ENCODE results near the gene KBTBD3. TPM values are rescaled to one million over a fixed set of nuclear protein-coding genes. Genes with fewer than 3 reads are reported as not detected.
A peak's percentile ranks its signal among the peaks of the same experiment; 100 is the strongest.
"Not testable (repeated sequence)": the region's sequence is repeated elsewhere in the genome, so short reads cannot be mapped to it uniquely, and the experiment has no call there.

Gene KBTBD3
- total RNA-seq, 2 experiments from 2014 or later: 9.2 to 11.6 TPM

GRCh38 chr11:106086135-106086534, 9.0 kb upstream of the KBTBD3 start:
- no peak overlapping the region for H3K4me3 Mint-ChIP-seq
- ChIA-PET POLR2A (interaction anchor here (1.4 kb wide), 1 partner anchor 8 kb away, joined by 6 read pairs; the partner anchor contains the start of genes AASDHPPT and KBTBD3), CTCF (interaction anchor here (0.9 kb wide), 1 partner anchor 9 kb away, joined by 5 read pairs; the partner anchor contains the start of genes AASDHPPT and KBTBD3)
- H3K9me3 Mint-ChIP-seq: no peaks in the 10 kb centered on the region
- no peak for DNase-seq
- no peaks in the 10 kb centered on the region for H3K27me3 Mint-ChIP-seq
- H3K27ac Mint-ChIP-seq: no peak overlapping the region
- peaks cover 28% of the 10 kb centered on the region for H3K4me1 Mint-ChIP-seq
- H3K36me3 Mint-ChIP-seq (ENCODE audit: low read depth): peaks cover 22% of the 10 kb centered on the region

- no peak for DNase-seq
- Mint-ChIP-seq H3K4me3 (no peak overlapping the region), H3K9me3 (no peaks in the 10 kb centered on the region), H3K36me3 (ENCODE audit: low read depth) (peaks cover 32% of the 10 kb centered on the region), H3K27me3 (no peaks in the 10 kb centered on the region), H3K4me1 (peaks cover 34% of the 10 kb centered on the region), H3K27ac (no peak overlapping the region)
- ChIA-PET POLR2A (no interaction called here), CTCF (no interaction called here)
Measured at GRCh38 chr11:106082096-106082495, 4.9 kb upstream of the KBTBD3 start.

GRCh38 chr11:106077609-106078455, 685 bp upstream of the KBTBD3 start, which contains the start of gene AASDHPPT:
AASDHPPT (plus strand) TSS chr11:106077662; CDS start chr11:106077711, 49 bp downstream.
- peaks cover 48% of the 10 kb centered on the region for H3K4me1 Mint-ChIP-seq
- ChIA-PET POLR2A (interaction anchor here (0.6 to 2.2 kb wide), 6 partner anchors 9 to 55 kb away, joined by 3 to 17 read pairs (median 5); partner anchors contain the start of gene MSANTD4), CTCF (interaction anchor here (0.9 to 2.2 kb wide), 12 partner anchors 8 to 58 kb away, joined by 3 to 8 read pairs (median 4); partner anchors contain the start of gene MSANTD4)
- H3K4me3 Mint-ChIP-seq: peak within 1 kb of the TSS; percentile 91
- H3K9me3 Mint-ChIP-seq: no peaks in the 10 kb centered on the region
- no peak for DNase-seq
- no peaks in the 10 kb centered on the region for H3K27me3 Mint-ChIP-seq
- H3K27ac Mint-ChIP-seq: peak within 1 kb of the TSS; percentile 91
- peaks cover 34% of the 10 kb centered on the region for H3K36me3 Mint-ChIP-seq (ENCODE audit: low read depth)

- Mint-ChIP-seq H3K36me3 (ENCODE audit: low read depth) (peaks cover 25% of the 10 kb centered on the region), H3K4me3 (peak overlapping the region; percentile 91), H3K9me3 (no peaks in the 10 kb centered on the region), H3K27ac (peak overlapping the region; percentile 91), H3K27me3 (no peaks in the 10 kb centered on the region), H3K4me1 (peaks cover 42% of the 10 kb centered on the region)
- DNase-seq: peak; percentile 24
- ChIA-PET POLR2A (interaction anchor here (0.9 to 1.6 kb wide), 5 partner anchors 9 to 53 kb away, joined by 4 to 17 read pairs (median 4); partner anchors contain the start of gene MSANTD4), CTCF (interaction anchor here (0.9 to 2.2 kb wide), 10 partner anchors 9 to 56 kb away, joined by 3 to 8 read pairs (median 4); partner anchors contain the start of gene MSANTD4)
Measured at GRCh38 chr11:106076171-106076918, 802 bp downstream of the KBTBD3 start.

GRCh38 chr11:106072804-106073203, 4.3 kb downstream of the KBTBD3 start:
- CTCF ChIA-PET: interaction anchor here (0.7 kb wide), 1 partner anchor 1128 kb away, joined by 3 read pairs; no protein-coding TSS in a partner anchor
- Mint-ChIP-seq H3K27ac (no peak overlapping the region), H3K4me1 (peaks cover 18% of the 10 kb centered on the region), H3K9me3 (no peaks in the 10 kb centered on the region), H3K4me3 (no peak overlapping the region), H3K36me3 (ENCODE audit: low read depth) (peaks cover 10% of the 10 kb centered on the region), H3K27me3 (no peaks in the 10 kb centered on the region)
- no peak for DNase-seq
- POLR2A ChIA-PET: no interaction called here

GRCh38 chr11:106070606-106071005, 6.5 kb downstream of the KBTBD3 start:
- Mint-ChIP-seq H3K9me3 (no peaks in the 10 kb centered on the region), H3K36me3 (ENCODE audit: low read depth) (peaks cover 18% of the 10 kb centered on the region), H3K4me3 (no peak overlapping the region), H3K4me1 (peaks cover 8% of the 10 kb centered on the region), H3K27me3 (no peaks in the 10 kb centered on the region), H3K27ac (no peak overlapping the region)
- ChIA-PET POLR2A (no interaction called here), CTCF (interaction anchor here (0.6 kb wide), 2 partner anchors 249 to 1538 kb away, joined by 3 read pairs; no protein-coding TSS in a partner anchor)
- DNase-seq: no peak

- Mint-ChIP-seq H3K27me3 (no peaks in the 10 kb centered on the region), H3K4me1 (peaks cover 14% of the 10 kb centered on the region), H3K9me3 (no peaks in the 10 kb centered on the region), H3K36me3 (ENCODE audit: low read depth) (peaks cover 13% of the 10 kb centered on the region), H3K4me3 (no peak overlapping the region), H3K27ac (no peak overlapping the region)
- no peak for DNase-seq
- ChIA-PET POLR2A (interaction anchor here (1.5 kb wide), 1 partner anchor 14 kb away, joined by 4 read pairs; the partner anchor contains the start of genes AASDHPPT and KBTBD3), CTCF (no interaction called here)
Measured at GRCh38 chr11:106063009-106063408, 14.1 kb downstream of the KBTBD3 start.

- no peaks in the 10 kb centered on the region for H3K9me3 Mint-ChIP-seq
- DNase-seq: no peak
- POLR2A ChIA-PET: interaction anchor here (1.5 kb wide), 1 partner anchor 15 kb away, joined by 4 read pairs; the partner anchor contains the start of genes AASDHPPT and KBTBD3
- H3K4me1 Mint-ChIP-seq: peaks cover 14% of the 10 kb centered on the region
- H3K36me3 Mint-ChIP-seq (ENCODE audit: low read depth): peaks cover 17% of the 10 kb centered on the region
- CTCF ChIA-PET: interaction anchor here (1.2 kb wide), 1 partner anchor 15 kb away, joined by 4 read pairs; the partner anchor contains the start of genes AASDHPPT and KBTBD3
- H3K27ac Mint-ChIP-seq: peak overlapping the region; percentile 10
- H3K4me3 Mint-ChIP-seq: no peak overlapping the region
- no peaks in the 10 kb centered on the region for H3K27me3 Mint-ChIP-seq
Measured at GRCh38 chr11:106061954-106062949, 14.9 kb downstream of the KBTBD3 start.

GRCh38 chr11:106061249-106061784, 15.8 kb downstream of the KBTBD3 start:
- Mint-ChIP-seq H3K4me1 (peaks cover 14% of the 10 kb centered on the region), H3K27ac (no peak overlapping the region), H3K9me3 (no peaks in the 10 kb centered on the region), H3K27me3 (no peaks in the 10 kb centered on the region), H3K36me3 (ENCODE audit: low read depth) (peaks cover 12% of the 10 kb centered on the region), H3K4me3 (no peak overlapping the region)
- ChIA-PET CTCF (interaction anchor here (1.2 kb wide), 1 partner anchor 16 kb away, joined by 4 read pairs; the partner anchor contains the start of genes AASDHPPT and KBTBD3), POLR2A (no interaction called here)
- no peak for DNase-seq

- CTCF ChIA-PET: interaction anchor here (0.9 to 1.1 kb wide), 2 partner anchors 17 to 29 kb away, joined by 3 to 4 read pairs; partner anchors contain the start of genes AASDHPPT and KBTBD3
- no peak overlapping the region for H3K27ac Mint-ChIP-seq
- H3K27me3 Mint-ChIP-seq: no peaks in the 10 kb centered on the region
- no peak overlapping the region for H3K4me3 Mint-ChIP-seq
- H3K4me1 Mint-ChIP-seq: peaks cover 14% of the 10 kb centered on the region
- peaks cover 5% of the 10 kb centered on the region for H3K36me3 Mint-ChIP-seq (ENCODE audit: low read depth)
- POLR2A ChIA-PET: interaction anchor here (0.7 kb wide), 1 partner anchor 44 kb away, joined by 3 read pairs; no protein-coding TSS in a partner anchor
- DNase-seq: no peak
- H3K9me3 Mint-ChIP-seq: no peaks in the 10 kb centered on the region
Measured at GRCh38 chr11:106059617-106060016, 17.5 kb downstream of the KBTBD3 start.

- POLR2A ChIA-PET; H3K27me3 Mint-ChIP-seq; H3K4me3 Mint-ChIP-seq; DNase-seq; H3K27ac Mint-ChIP-seq; H3K36me3 Mint-ChIP-seq (ENCODE audit: low read depth); H3K9me3 Mint-ChIP-seq: not testable (repeated sequence)
- CTCF ChIA-PET: interaction anchor here (1.3 kb wide), 1 partner anchor 19 kb away, joined by 3 read pairs; the partner anchor contains the start of genes AASDHPPT and KBTBD3
- H3K4me1 Mint-ChIP-seq: peaks cover 14% of the 10 kb centered on the region
Measured at GRCh38 chr11:106058377-106058776, 18.8 kb downstream of the KBTBD3 start.
